ENCODE measurements around the gene LNPEP. TPM values are rescaled to one million over a fixed set of nuclear protein-coding genes. Genes with fewer than 3 reads are reported as not detected.

The LNPEP gene
- total and polyA plus RNA-seq, 2 donors (not counting 1 experiment from before 2014, with no cell fraction given) = 10.5 to 92.9 TPM

- ATAC-seq (ENCODE audit: low read depth) (no peak), DNase-seq (peak; percentile 29)
- H4K20me1 ChIP-seq (ENCODE audit: control insufficient read depth, insufficient read depth, low read length, poor library complexity, severe bottlenecking) = no peaks in the 10 kb centered on the region
- peak overlapping the region; percentile 84 for H3K4me3 Mint-ChIP-seq
- no CpG with 5 or more reads among the region's 4 CpGs for WGBS (ENCODE audit: insufficient coverage)
- H3K9me3 Mint-ChIP-seq (ENCODE audit: insufficient read depth) = no peaks in the 10 kb centered on the region
- ChIA-PET POLR2A (no interaction called here), CTCF (interaction anchor here (0.6 to 0.9 kb wide), 3 partner anchors 78 to 206 kb away, joined by 3 read pairs; no protein-coding TSS in a partner anchor)
- H3K27ac ChIP-seq (ENCODE audit: low read length in 2 of 2) = peak overlapping the region; percentile 35 to 84
- peak overlapping the region; percentile 37 to 73 (median 53) for H3K4me3 ChIP-seq (ENCODE audit: control extremely low read depth in 1 of 5, extremely low read depth in 1 of 5, insufficient read depth in 1 of 5, low read depth in 2 of 5, low read length in 4 of 5)
- peaks cover 5% of the 10 kb centered on the region for H3K27me3 Mint-ChIP-seq
- peaks cover 0 to 3% of the 10 kb centered on the region in 2 experiments for H3K36me3 ChIP-seq (replicated peaks in 1 of 2; ENCODE audit: control extremely low read depth in 1 of 2, control insufficient read depth in 1 of 2, extremely low read depth in 1 of 2, insufficient read depth in 2 of 2, low read length in 1 of 2)
- H3K9me3 ChIP-seq (ENCODE audit: control extremely low read depth in 1 of 3, control insufficient read depth in 2 of 3, insufficient read depth in 1 of 3, low read length in 2 of 3) = no peaks in the 10 kb centered on the region
- intact Hi-C loops (cut with micrococcal nuclease) = no loop called here
- peaks cover 45 to 64% of the 10 kb centered on the region in 2 donors for H3K4me1 ChIP-seq (ENCODE audit: control insufficient read depth in 2 of 2, insufficient read depth in 2 of 2, low read length in 2 of 2)
- H3K4me1 Mint-ChIP-seq = peaks cover 53% of the 10 kb centered on the region
- peak overlapping the region; percentile 72 for H3K27ac Mint-ChIP-seq
- no peaks in the 10 kb centered on the region for H3K27me3 ChIP-seq (replicated peaks in 1 of 4; ENCODE audit: control extremely low read depth in 1 of 4, control insufficient read depth in 3 of 4, insufficient read depth in 4 of 4, low read length in 3 of 4)
- H2AFZ ChIP-seq (ENCODE audit: insufficient read depth, low read depth, low read length, poor library complexity, severe bottlenecking) = peak overlapping the region; percentile 49
- H3K79me2 ChIP-seq (ENCODE audit: control insufficient read depth, insufficient read depth, low read length) = peaks cover 67% of the 10 kb centered on the region
- TF ChIP-seq CTCF (IDR thresholded peaks at IDR 0.05) = no peak
- no peak for TF ChIP-seq EZH2 (IDR thresholded peaks at IDR 0.05; ENCODE audit: borderline replicate concordance, insufficient read depth, low read depth, low read length, poor library complexity, severe bottlenecking)
- peak overlapping the region; percentile 76 for H3K4me2 ChIP-seq (replicated peaks; ENCODE audit: low read depth, low read length, poor library complexity, severe bottlenecking)
- peak overlapping the region; percentile 66 for H3K9ac ChIP-seq (ENCODE audit: low read length)
Observed at GRCh38 chr5:97074859-97075489, 139.1 kb downstream of the LNPEP start.

DNA sequence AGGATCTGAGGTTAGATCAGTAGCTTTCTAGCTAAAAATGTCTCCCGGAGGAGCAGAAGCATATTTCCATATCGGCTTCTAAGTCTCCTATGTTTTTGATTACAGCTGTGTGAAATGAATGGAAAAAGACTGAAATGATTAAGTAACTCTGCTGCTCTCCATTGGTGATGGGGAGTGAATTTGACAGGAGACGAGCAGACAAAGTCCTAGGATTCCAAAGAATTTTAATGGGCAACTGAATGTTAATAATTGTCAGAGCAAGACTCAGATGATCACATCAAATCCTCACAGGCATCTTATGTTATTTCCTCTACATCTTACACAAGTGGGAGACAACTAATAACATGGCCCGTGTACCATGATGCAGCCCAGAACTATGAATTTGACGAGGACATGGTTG, 139.8 kb downstream of the LNPEP start:
- POLR2A ChIA-PET = no interaction called here

More for the DNA sequence above, 139.8 kb downstream of the LNPEP start:
- TF ChIP-seq EZH2 (IDR thresholded peaks at IDR 0.05; ENCODE audit: borderline replicate concordance, insufficient read depth, low read depth, low read length, poor library complexity, severe bottlenecking) = no peak
- no peak for TF ChIP-seq CTCF (IDR thresholded peaks at IDR 0.05)
- peak overlapping the region; percentile 68 for H3K27ac Mint-ChIP-seq
- Histone ChIP-seq H3K9me3 (ENCODE audit: control extremely low read depth in 1 of 3, control insufficient read depth in 2 of 3, insufficient read depth in 1 of 3, low read length in 2 of 3) (no peaks in the 10 kb centered on the region), H3K4me1 (ENCODE audit: control insufficient read depth in 2 of 2, insufficient read depth in 2 of 2, low read length in 2 of 2) (peaks cover 45 to 64% of the 10 kb centered on the region in 2 donors), H3K36me3 (replicated peaks in 1 of 2; ENCODE audit: control extremely low read depth in 1 of 2, control insufficient read depth in 1 of 2, extremely low read depth in 1 of 2, insufficient read depth in 2 of 2, low read length in 1 of 2) (peaks cover 0 to 3% of the 10 kb centered on the region in 2 experiments), H3K4me2 (replicated peaks; ENCODE audit: low read depth, low read length, poor library complexity, severe bottlenecking) (peak overlapping the region; percentile 76), H3K27me3 (replicated peaks in 1 of 4; ENCODE audit: control extremely low read depth in 1 of 4, control insufficient read depth in 3 of 4, insufficient read depth in 4 of 4, low read length in 3 of 4) (no peaks in the 10 kb centered on the region), H3K79me2 (ENCODE audit: control insufficient read depth, insufficient read depth, low read length) (peaks cover 73% of the 10 kb centered on the region), H3K9ac (ENCODE audit: low read length) (peak overlapping the region; percentile 66), H4K20me1 (ENCODE audit: control insufficient read depth, insufficient read depth, low read length, poor library complexity, severe bottlenecking) (no peaks in the 10 kb centered on the region), H3K4me3 (ENCODE audit: control extremely low read depth in 1 of 5, extremely low read depth in 1 of 5, insufficient read depth in 1 of 5, low read depth in 2 of 5, low read length in 4 of 5) (peak overlapping the region in 4 of 5 experiments; percentile 3 to 73 (median 57)), H2AFZ (ENCODE audit: insufficient read depth, low read depth, low read length, poor library complexity, severe bottlenecking) (no peak overlapping the region), H3K27ac (ENCODE audit: low read length in 2 of 2) (peak overlapping the region in 1 of 2 donors; percentile 84)
- peak overlapping the region; percentile 23 for H3K4me3 Mint-ChIP-seq
- CTCF ChIA-PET = interaction anchor here (0.6 kb wide), 1 partner anchor 78 kb away, joined by 3 read pairs; no protein-coding TSS in a partner anchor
- no CpG with 5 or more reads among the region's 5 CpGs for whole genome bisulfite sequencing (ENCODE audit: insufficient coverage)
- no peaks in the 10 kb centered on the region for H3K27me3 Mint-ChIP-seq
- intact Hi-C loops (cut with micrococcal nuclease) = no loop called here
- H3K9me3 Mint-ChIP-seq (ENCODE audit: insufficient read depth) = no peaks in the 10 kb centered on the region
- peaks cover 55% of the 10 kb centered on the region for H3K4me1 Mint-ChIP-seq
- ATAC-seq (ENCODE audit: low read depth) = no peak
- DNase-seq = no peak

All from B cell (primary cell).